ENCODE results near the gene ATP6V1C2. TPM values are rescaled to one million over a fixed set of nuclear protein-coding genes. Genes with fewer than 3 reads are reported as not detected.

The ATP6V1C2 gene
- total RNA-seq, 2 donors from 2014 or later: 5.3 TPM; not detected in 1

GRCh38 chr2:10765914-10766313 is 44.5 kb downstream of the ATP6V1C2 start:
- Histone ChIP-seq H3K27me3 (replicated peaks; ENCODE audit: insufficient read depth) (no peaks in the 10 kb centered on the region), H3K4me3 (no peak overlapping the region), H3K36me3 (no peaks in the 10 kb centered on the region), H3K27ac (no peak overlapping the region), H3K4me1 (ENCODE audit: control insufficient read depth in 1 of 2, low read depth in 2 of 2) (no peaks in the 10 kb centered on the region), H3K9me3 (no peaks in the 10 kb centered on the region)
- ATAC-seq (ENCODE audit: insufficient number of reproducible peaks, low FRiP score, low read depth) (no peak), DNase-seq (ENCODE audit: low spot score) (no peak)
- TF ChIP-seq CTCF (IDR thresholded peaks at IDR 0.05): no peak

- DNase-seq (ENCODE audit: low spot score): no peak
- TF ChIP-seq CTCF (IDR thresholded peaks at IDR 0.05): no peak
- Histone ChIP-seq H3K4me1 (ENCODE audit: control insufficient read depth in 1 of 2, low read depth in 2 of 2) (no peaks in the 10 kb centered on the region), H3K27ac (no peak overlapping the region), H3K27me3 (replicated peaks; ENCODE audit: insufficient read depth) (no peaks in the 10 kb centered on the region), H3K4me3 (no peak overlapping the region), H3K9me3 (no peaks in the 10 kb centered on the region), H3K36me3 (no peaks in the 10 kb centered on the region)
- ATAC-seq (ENCODE audit: insufficient number of reproducible peaks, low FRiP score, low read depth): no peak
Measured at GRCh38 chr2:10768063-10768507, 46.7 kb downstream of the ATP6V1C2 start.

GRCh38 chr2:10770956-10771750 is 49.7 kb downstream of the ATP6V1C2 start:
- H3K27ac ChIP-seq: no peak overlapping the region
- no peaks in the 10 kb centered on the region for H3K27me3 ChIP-seq (replicated peaks; ENCODE audit: insufficient read depth)
- H3K4me3 ChIP-seq: no peak overlapping the region
- no peaks in the 10 kb centered on the region for H3K36me3 ChIP-seq
- no peak for TF ChIP-seq CTCF (IDR thresholded peaks at IDR 0.05)
- no peaks in the 10 kb centered on the region for H3K4me1 ChIP-seq (ENCODE audit: control insufficient read depth in 1 of 2, low read depth in 2 of 2)
- ATAC-seq (ENCODE audit: insufficient number of reproducible peaks, low FRiP score, low read depth) (no peak), DNase-seq (ENCODE audit: low spot score) (no peak)
- H3K9me3 ChIP-seq: no peaks in the 10 kb centered on the region

- ATAC-seq (ENCODE audit: insufficient number of reproducible peaks, low FRiP score, low read depth): no peak
- no peaks in the 10 kb centered on the region for H3K4me1 ChIP-seq (ENCODE audit: control insufficient read depth in 1 of 2, low read depth in 2 of 2)
- no peak for DNase-seq (ENCODE audit: low spot score)
- no peaks in the 10 kb centered on the region for H3K27me3 ChIP-seq (replicated peaks; ENCODE audit: insufficient read depth)
- H3K9me3 ChIP-seq: no peaks in the 10 kb centered on the region
- H3K27ac ChIP-seq: no peak overlapping the region
- no peaks in the 10 kb centered on the region for H3K36me3 ChIP-seq
- H3K4me3 ChIP-seq: no peak overlapping the region
- no peak for TF ChIP-seq CTCF (IDR thresholded peaks at IDR 0.05)
Measured at GRCh38 chr2:10771786-10772185, 50.4 kb downstream of the ATP6V1C2 start.

- H3K36me3 ChIP-seq: no peaks in the 10 kb centered on the region
- TF ChIP-seq CTCF (IDR thresholded peaks at IDR 0.05): no peak
- no peak overlapping the region for H3K27ac ChIP-seq
- H3K4me1 ChIP-seq (ENCODE audit: control insufficient read depth in 1 of 2, low read depth in 2 of 2): no peaks in the 10 kb centered on the region
- H3K4me3 ChIP-seq: no peak overlapping the region
- DNase-seq (ENCODE audit: low spot score) (no peak), ATAC-seq (ENCODE audit: insufficient number of reproducible peaks, low FRiP score, low read depth) (no peak)
- no peaks in the 10 kb centered on the region for H3K9me3 ChIP-seq
- H3K27me3 ChIP-seq (replicated peaks; ENCODE audit: insufficient read depth): no peaks in the 10 kb centered on the region
Measured at GRCh38 chr2:10772201-10772867, 50.9 kb downstream of the ATP6V1C2 start.
